Islet precursor cell (in vitro differentiated cells): ENCODE data around the gene PRKAG1.

Experiments
- DNase-seq: peaks from one replicate; pipeline ENCODE4 v3.0.0-alpha.2; 2018

Gene PRKAG1

GRCh38 chr12:49049566-49050224 is 31.1 kb upstream of the PRKAG1 start:
- peak; percentile 75 for DNase-seq

GRCh38 chr12:49048953-49049352 is 30.4 kb upstream of the PRKAG1 start:
- DNase-seq: no peak

- DNase-seq: no peak
Measured at GRCh38 chr12:49046129-49046895, 27.7 kb upstream of the PRKAG1 start.

GRCh38 chr12:49044660-49045059 is 26.1 kb upstream of the PRKAG1 start:
- DNase-seq: no peak

- DNase-seq: peak; percentile 91
Measured at GRCh38 chr12:49043856-49044258, 25.3 kb upstream of the PRKAG1 start.

- DNase-seq: no peak
Measured at GRCh38 chr12:49043241-49043640, 24.7 kb upstream of the PRKAG1 start.

- no peak for DNase-seq
Measured at GRCh38 chr12:49041881-49042484, 23.4 kb upstream of the PRKAG1 start.

- no peak for DNase-seq
Measured at GRCh38 chr12:49041036-49041880, 22.7 kb upstream of the PRKAG1 start.

GRCh38 chr12:49040364-49040855 is 21.8 kb upstream of the PRKAG1 start:
- DNase-seq: no peak

- DNase-seq: no peak
Measured at GRCh38 chr12:49039421-49040363, 21.1 kb upstream of the PRKAG1 start.

GRCh38 chr12:49038291-49038955 is 19.8 kb upstream of the PRKAG1 start:
- no peak for DNase-seq

GRCh38 chr12:49037947-49038237 is 19.3 kb upstream of the PRKAG1 start:
- DNase-seq: no peak

GRCh38 chr12:49037111-49037946 is 18.8 kb upstream of the PRKAG1 start:
- DNase-seq: no peak

- no peak for DNase-seq
Measured at GRCh38 chr12:49036029-49036428, 17.5 kb upstream of the PRKAG1 start.

GRCh38 chr12:49034286-49034622 is 15.7 kb upstream of the PRKAG1 start:
- no peak for DNase-seq

- DNase-seq: no peak
Measured at GRCh38 chr12:49033611-49034285, 15.2 kb upstream of the PRKAG1 start.

- no peak for DNase-seq
Measured at GRCh38 chr12:49032679-49033447, 14.3 kb upstream of the PRKAG1 start.

GRCh38 chr12:49032276-49032675 is 13.7 kb upstream of the PRKAG1 start:
- DNase-seq: no peak

GRCh38 chr12:49031573-49032161 is 13.1 kb upstream of the PRKAG1 start:
- DNase-seq: no peak
